MM.1S (cell line): Measurements from ENCODE around the gene TRAF1.

Experiments used
- CTCF ChIP-seq: fragments of 300-600 bp; sonication (generic); IDR thresholded peaks from 2 replicates; pipeline ENCODE4 v1.5.1; 2016; ENCODE audit warnings: antibody characterized with exemption, low read length, mixed read lengths
- EZH2phosphoT487 ChIP-seq: fragments of 300-600 bp; sonication (generic); IDR thresholded peaks from 2 replicates; pipeline ENCODE4 v1.6.1; 2018; ENCODE audit warnings: antibody characterized with exemption, low read length

GRCh38 chr9:120872791-120873502 is 53.6 kb downstream of the TRAF1 start:
- TF ChIP-seq CTCF (no peak), EZH2phosphoT487 (no peak)
